ENCODE data around the gene EZR.

EZR gene

GRCh38 chr6:158757753-158758090 is 61.4 kb downstream of the EZR start:
- no peak for DNase-seq

- DNase-seq = no peak
These were observed 62.0 kb downstream of the EZR start for GRCh38 chr6:158756977-158757752.

- no peak for DNase-seq
These were observed 63.0 kb downstream of the EZR start for GRCh38 chr6:158756126-158756525.

GRCh38 chr6:158755636-158756035 is 63.5 kb downstream of the EZR start:
- no peak for DNase-seq

- DNase-seq = no peak
These were observed 64.4 kb downstream of the EZR start for GRCh38 chr6:158754738-158755137.

- DNase-seq = no peak
These were observed 65.4 kb downstream of the EZR start for GRCh38 chr6:158753811-158754210.

GRCh38 chr6:158752613-158753012 is 66.6 kb downstream of the EZR start:
- DNase-seq = no peak

- no peak for DNase-seq
These were observed 67.2 kb downstream of the EZR start for GRCh38 chr6:158751921-158752320.

- DNase-seq = no peak
These were observed 67.9 kb downstream of the EZR start for GRCh38 chr6:158751224-158751623.

- DNase-seq = no peak
These were observed 74.2 kb downstream of the EZR start for GRCh38 chr6:158744986-158745430.

- no peak for DNase-seq
These were observed 76.0 kb downstream of the EZR start for GRCh38 chr6:158743033-158743651.

- DNase-seq = no peak
These were observed 79.5 kb downstream of the EZR start for GRCh38 chr6:158739673-158740072.

GRCh38 chr6:158737710-158738615 is 81.2 kb downstream of the EZR start:
- DNase-seq = no peak

- DNase-seq = no peak
These were observed 82.0 kb downstream of the EZR start for GRCh38 chr6:158737082-158737709.

GRCh38 chr6:158735009-158735408 is 84.2 kb downstream of the EZR start:
- DNase-seq = no peak

- DNase-seq = no peak
These were observed 88.6 kb downstream of the EZR start for GRCh38 chr6:158730541-158730907.

- no peak for DNase-seq
These were observed 89.1 kb downstream of the EZR start for GRCh38 chr6:158729906-158730540.

GRCh38 chr6:158725704-158726103 is 93.5 kb downstream of the EZR start:
- DNase-seq = no peak

- no peak for DNase-seq
These were observed 96.9 kb downstream of the EZR start for GRCh38 chr6:158722176-158722729.

GRCh38 chr6:158718461-158719046 is 100.6 kb downstream of the EZR start:
- no peak for DNase-seq

- DNase-seq = no peak
These were observed 101.5 kb downstream of the EZR start for GRCh38 chr6:158717341-158718330.

All from stimulated activated CD4-positive, alpha-beta T cell treated with anti-CD3 and anti-CD28 coated beads, Interleukin-1b, Interleukin-23, amount 100 ng/mL, for 48 hours (primary cell).